GM21825 (cell line): ENCODE measurements around the gene PXN.
"Not testable (repeated sequence)": the region's sequence is repeated elsewhere in the genome, so short reads cannot be mapped to it uniquely, and the experiment has no call there.

Source experiments
- ATAC-seq: cut with Tn5 transposase; IDR thresholded peaks from one replicate; pipeline ENCODE4 v1.9.1; 2021; ENCODE audit warnings: mild to moderate bottlenecking, moderate library complexity; ENCODE audit not compliant: unreplicated experiment

PXN gene

GRCh38 chr12:120242275-120242799 lies 23.2 kb downstream of the PXN start:
- ATAC-seq: no peak

GRCh38 chr12:120241561-120242274 lies 23.8 kb downstream of the PXN start:
- no peak for ATAC-seq

DNA sequence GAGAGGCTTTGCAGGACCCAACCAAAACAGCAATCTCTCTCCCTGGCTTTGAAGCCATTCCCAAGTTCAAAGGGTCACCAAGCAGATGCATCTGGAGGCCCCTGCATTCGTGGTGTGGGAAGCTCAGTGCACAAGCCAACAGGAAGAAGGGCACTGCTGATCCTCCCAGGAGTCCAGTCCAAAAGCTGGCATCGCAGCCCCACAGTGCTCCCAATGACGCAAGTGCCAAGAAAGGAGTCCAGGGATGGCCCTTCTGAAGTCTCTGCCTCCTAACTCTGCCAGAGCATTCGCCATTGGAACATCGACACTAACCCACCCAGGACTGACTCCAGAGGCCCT lies 25.1 kb downstream of the PXN start:
- ATAC-seq: no peak

- ATAC-seq: no peak
These were observed 25.6 kb downstream of the PXN start for GRCh38 chr12:120239776-120240494.

- ATAC-seq: no peak
These were observed 26.6 kb downstream of the PXN start for GRCh38 chr12:120238839-120239445.

DNA sequence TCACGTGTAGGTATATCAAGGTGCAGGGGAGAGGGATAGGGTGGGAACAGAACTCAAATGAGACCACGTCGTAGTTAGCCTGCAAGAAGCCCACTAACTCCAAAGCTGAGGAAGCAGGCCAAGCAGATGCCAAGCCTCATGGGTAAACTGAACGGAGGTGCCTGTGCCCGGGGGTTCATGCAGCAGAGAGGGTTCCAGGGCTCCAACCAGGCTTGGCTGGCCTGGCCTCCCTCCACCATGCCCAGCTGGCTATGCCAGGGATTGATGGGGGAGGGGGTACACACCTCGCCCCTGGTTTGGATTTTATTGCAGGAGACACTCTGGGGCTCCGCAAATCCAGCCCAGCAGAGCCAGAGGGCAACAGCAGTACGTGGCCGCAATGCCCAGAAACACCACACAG lies 27.3 kb downstream of the PXN start:
- no peak for ATAC-seq

- ATAC-seq: no peak
These were observed 28.0 kb downstream of the PXN start for GRCh38 chr12:120237360-120238171.

GRCh38 chr12:120236809-120237208 lies 28.7 kb downstream of the PXN start:
- not testable (repeated sequence) for ATAC-seq

- no peak for ATAC-seq
These were observed 29.9 kb downstream of the PXN start for GRCh38 chr12:120235369-120236323.

GRCh38 chr12:120234643-120235368 lies 30.7 kb downstream of the PXN start:
- no peak for ATAC-seq

DNA sequence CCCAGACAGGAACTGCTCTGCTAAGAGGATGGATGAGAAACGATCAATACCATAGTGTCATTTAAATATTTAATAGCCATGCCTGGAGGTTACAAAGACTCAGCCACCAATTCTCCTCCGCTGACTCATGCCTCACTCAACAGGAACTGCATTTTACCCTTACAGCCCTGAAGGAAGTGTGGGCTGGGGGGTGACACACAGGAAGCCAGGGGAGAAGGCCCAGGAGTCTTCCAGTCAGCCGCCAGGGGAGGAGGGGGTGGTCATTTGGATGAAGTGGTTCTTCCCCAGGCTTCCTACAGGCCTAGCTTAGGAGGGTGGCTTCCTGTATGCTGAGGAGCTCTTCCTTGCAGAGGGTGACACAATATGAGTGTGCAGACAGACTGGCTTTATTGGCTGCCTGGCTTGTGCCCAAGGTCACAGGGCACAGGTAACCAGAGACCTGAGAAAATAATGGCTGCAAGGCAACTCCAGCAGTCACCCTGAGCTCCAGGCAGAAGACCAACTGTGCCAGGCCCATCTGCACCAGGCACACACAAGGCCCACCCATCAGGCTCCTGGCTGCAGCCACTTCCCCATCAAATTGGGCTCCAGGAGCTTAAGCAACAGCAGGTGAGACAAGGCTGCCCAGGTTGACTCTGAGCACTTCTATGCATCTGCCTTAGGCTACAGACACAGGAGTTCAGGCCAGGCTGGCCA lies 34.1 kb downstream of the PXN start:
- no peak for ATAC-seq

DNA sequence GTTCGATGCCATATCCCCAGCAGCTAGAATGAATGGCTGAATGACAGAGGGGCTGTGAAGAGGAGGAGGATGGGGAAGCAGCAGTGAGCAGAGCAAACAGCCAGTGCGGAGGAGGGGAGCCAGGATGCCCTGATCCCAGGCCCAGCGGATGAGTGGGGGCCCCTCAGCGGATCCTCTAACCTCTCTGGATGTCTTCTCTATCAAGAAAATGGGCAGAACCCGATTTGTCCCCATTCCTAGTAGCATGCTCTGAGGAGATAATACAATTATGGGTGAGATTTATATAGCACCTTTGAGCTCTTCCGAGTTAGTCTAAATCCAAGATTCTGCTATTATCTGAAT lies 34.6 kb downstream of the PXN start:
- no peak for ATAC-seq

GRCh38 chr12:120230326-120230973 lies 35.1 kb downstream of the PXN start:
- no peak for ATAC-seq

- ATAC-seq: no peak
These were observed 35.8 kb downstream of the PXN start for GRCh38 chr12:120229487-120230325.

GRCh38 chr12:120229071-120229486 lies 36.5 kb downstream of the PXN start:
- ATAC-seq: no peak

- peak; percentile 87 for ATAC-seq
These were observed 37.0 kb downstream of the PXN start for GRCh38 chr12:120228291-120229070.

DNA sequence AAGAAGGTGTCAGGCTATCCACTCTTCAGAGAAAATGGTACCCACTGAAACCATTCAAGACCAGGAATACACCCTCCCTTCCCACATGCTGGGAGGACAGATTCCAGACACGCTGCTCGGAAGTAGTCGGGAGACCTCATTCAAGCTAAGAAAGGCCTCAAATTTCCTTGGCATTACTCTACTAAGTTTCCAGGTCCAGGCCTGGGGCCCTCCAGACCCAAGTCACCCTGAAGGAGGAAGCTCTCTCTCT lies 37.6 kb downstream of the PXN start:
- ATAC-seq: no peak
